GM21515 (cell line): ENCODE measurements around the gene PDIA6.
A peak's percentile ranks its signal among the peaks of the same experiment; 100 is the strongest.
"Not testable (repeated sequence)": the region's sequence is repeated elsewhere in the genome, so short reads cannot be mapped to it uniquely, and the experiment has no call there.

ENCODE experiments used
- ATAC-seq: cut with Tn5 transposase; IDR thresholded peaks from one replicate; pipeline ENCODE4 v1.9.1; 2021; ENCODE audit not compliant: unreplicated experiment

PDIA6 gene

GRCh38 chr2:10833021-10833420 lies 20.4 kb upstream of the PDIA6 start:
- ATAC-seq = no peak

GRCh38 chr2:10832203-10832936 lies 19.8 kb upstream of the PDIA6 start:
- peak; percentile 79 for ATAC-seq

GRCh38 chr2:10831400-10831985 lies 18.9 kb upstream of the PDIA6 start:
- no peak for ATAC-seq

DNA sequence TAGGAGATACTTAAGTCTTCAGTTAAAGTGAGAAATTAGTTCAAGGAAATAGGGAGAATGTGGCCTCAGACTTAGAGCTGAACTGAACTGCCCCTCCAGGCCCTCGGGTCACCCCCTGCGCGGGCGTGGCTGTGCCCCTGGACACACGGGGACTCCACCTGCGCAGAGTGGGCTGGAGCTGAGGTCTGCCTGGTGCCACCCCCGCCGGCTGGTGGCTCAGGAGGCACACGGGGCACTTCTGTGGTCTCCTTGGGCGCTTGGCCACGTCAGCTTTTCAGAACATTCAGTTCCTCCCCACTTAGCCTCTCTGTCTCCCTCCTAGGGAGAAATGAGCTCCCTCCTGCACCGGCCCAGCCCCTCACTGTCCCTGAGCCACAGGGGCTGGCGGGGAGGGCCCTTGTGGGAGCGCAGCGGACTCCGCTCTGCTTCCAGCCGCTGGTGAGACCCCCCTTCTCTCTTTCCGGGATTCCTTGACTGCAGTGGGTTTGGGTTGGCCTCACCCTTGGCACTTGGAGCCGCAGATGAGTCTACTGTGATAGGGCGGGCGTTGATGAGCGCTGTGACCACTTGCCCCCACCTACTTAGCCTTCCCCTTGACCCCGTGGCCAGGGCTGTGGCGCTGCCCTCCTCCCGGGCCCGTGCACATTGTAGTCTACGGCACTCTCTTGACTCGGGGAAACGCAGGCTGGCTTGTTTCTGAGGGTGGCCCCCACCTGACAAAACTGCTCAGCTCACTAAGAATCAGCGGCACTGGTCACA lies 18.2 kb upstream of the PDIA6 start:
- ATAC-seq = no peak

GRCh38 chr2:10830203-10830602 lies 17.6 kb upstream of the PDIA6 start:
- ATAC-seq = no peak

DNA sequence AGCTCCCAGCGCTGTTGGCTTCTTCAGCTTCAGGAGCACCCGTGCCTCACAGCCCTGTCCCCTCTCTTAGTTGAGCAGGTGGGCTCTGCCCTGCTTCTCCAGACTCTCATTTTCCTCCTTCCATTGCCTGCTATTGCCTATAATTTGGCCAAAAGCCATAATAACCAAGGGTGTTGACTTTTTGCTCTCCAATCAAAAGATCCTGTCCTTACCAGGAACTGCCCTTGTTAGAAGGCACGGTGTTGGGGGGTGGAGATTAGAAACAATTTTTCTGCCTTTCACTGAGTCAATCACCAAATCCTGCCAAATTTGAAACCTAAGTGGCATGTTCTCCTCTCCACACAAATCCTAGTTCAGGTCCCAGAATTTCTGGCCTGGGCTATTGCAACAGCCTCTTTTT lies 16.7 kb upstream of the PDIA6 start:
- ATAC-seq = no peak

GRCh38 chr2:10828346-10828745 lies 15.8 kb upstream of the PDIA6 start:
- ATAC-seq = no peak

DNA sequence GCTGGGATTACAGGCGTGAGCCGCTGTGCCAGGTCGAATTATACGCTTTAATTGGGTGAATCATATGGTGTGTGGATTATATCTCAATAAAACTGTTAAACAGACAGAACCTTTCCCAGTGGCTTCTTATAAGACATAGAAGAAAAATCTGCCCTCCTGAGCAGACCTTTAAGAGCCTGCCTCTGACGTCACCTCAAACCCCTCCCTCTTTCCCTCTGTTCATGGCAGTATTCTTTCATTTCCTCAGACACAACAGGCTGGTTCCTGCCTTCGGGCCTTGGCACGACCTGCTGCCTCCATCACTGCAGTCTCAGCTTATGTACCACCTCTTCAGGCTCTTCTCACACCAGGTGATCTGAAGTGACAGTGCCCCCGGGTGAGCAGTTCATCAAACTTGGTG lies 14.0 kb upstream of the PDIA6 start:
- no peak for ATAC-seq

- ATAC-seq = no peak
These were observed 13.4 kb upstream of the PDIA6 start for GRCh38 chr2:10826026-10826425.

DNA sequence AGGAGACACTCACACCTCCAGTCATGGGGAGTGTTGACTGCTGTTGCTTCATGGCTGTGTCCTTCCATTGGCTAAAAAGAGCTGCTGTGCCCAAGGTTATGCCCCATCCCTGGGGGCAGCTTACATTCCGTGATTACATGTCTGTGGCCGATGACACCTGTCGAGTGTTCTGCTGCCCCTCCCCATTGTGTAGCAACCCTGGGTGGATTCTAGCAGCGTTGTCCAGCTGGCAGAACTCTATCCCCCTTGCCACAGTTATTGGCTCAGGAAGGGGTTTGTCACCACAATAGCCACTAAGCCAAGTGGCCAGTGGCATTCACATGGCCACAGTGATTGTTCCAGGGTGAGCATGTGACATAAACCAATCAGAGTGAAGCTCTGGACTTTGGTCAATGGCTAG lies 11.6 kb upstream of the PDIA6 start:
- ATAC-seq = no peak

GRCh38 chr2:10820978-10821695 lies 8.6 kb upstream of the PDIA6 start:
- no peak for ATAC-seq

DNA sequence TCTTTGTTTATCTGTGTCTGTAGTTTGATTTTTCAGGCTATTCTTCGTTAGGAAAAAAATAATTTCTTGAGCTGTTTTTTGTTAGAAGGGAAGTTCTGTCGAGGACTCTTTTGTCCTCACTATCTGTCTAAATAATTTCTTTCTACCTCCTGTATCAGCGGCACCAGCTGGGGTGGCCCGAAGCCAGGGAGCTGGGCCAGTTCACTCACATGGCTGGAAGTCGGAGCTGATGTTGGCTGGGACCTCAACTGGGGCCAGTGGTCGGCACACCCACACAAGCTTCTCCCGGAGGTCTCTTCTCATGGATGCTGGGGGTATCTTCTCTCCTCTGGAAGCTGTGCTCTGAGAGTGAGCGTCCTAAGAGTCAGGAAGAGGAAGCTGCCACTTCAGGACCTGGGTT lies 8.0 kb upstream of the PDIA6 start:
- no peak for ATAC-seq

DNA sequence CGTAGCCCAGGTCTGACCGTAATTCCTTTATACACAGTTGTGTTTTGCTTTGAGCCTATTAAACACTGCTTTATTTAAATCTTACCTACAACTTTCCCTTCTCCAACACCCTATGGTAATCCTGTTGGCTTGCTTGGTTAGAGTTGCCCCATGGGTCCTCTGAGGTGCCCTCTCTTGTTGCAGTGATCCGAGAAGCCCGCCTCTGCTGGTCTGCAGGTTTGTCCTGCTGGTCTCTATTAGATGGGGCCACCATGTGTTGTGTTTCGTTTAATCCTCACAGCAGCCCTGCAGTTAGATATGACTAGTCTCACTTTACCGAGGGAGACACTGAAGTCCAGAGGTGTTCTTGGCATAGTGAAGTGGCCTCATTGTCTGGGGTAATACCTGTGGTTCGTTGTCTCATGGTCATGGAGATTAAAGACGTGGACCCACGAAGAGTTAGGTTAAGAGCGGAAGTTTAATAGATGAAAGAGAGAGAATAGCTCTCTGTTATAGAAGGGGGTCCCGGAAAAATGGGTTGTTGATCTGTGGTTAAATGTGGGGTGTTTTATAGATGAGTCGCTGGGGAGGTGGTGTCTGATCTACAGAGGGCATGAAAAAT lies 7.2 kb upstream of the PDIA6 start:
- no peak for ATAC-seq

DNA sequence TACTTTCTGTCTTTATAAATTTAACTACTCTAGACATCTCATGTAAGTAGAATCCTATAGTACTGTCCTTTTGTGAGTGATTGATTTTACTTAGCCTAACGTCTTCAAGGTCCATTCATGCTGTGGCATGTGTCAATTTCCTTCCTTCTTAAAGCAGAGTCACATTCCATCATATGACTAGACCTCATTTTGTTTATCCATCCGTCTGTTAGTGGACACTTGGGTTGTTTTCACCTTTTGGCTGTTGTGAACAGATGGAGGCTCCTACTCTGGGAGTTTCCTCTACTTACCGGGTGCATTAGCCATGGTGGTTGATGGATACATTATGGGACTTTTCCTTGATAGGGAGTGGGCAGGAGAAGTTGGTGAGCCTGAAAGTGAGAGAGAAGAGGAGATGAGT lies 6.4 kb upstream of the PDIA6 start:
- ATAC-seq = no peak

DNA sequence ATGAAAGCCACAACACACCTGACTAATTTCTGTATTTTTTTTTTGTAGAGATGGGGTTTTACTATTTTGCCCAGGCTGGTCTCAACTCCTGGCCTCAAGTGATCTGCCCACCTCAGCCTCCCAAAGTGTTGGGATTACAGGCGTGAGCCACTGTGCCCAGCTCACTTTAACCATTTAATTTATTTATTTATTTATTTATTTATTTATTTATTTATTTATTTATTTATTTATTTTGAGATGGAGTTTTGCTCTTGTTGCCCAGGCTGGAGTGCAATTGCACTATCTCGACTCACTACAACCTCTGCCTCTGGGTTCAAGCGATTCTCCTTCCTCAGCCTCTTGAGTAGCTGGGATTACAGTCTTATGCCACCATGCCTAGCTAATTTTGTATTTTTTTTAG lies 5.7 kb upstream of the PDIA6 start:
- not testable (repeated sequence) for ATAC-seq

DNA sequence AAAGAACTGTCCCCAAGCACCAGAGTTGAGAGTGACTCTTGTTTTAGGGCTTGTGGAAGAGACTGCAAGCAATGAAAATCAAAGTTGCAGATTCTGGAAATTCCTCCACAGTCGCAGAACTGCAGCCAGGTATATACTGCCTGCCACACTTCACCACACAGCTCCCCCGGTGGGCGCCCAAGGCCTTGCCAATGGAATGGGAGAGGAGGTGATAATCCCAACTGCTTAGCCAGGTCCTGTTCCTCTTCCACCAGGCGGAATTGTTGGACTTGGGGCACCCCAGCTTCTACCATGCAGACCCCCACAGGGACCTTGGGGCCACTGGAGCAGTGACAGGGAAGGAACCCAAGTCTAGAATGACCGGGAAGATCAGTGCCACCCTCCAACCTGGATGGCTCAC lies 4.8 kb upstream of the PDIA6 start:
- ATAC-seq = no peak

- ATAC-seq = no peak
These were observed 2.2 kb upstream of the PDIA6 start for GRCh38 chr2:10814571-10815331.

DNA sequence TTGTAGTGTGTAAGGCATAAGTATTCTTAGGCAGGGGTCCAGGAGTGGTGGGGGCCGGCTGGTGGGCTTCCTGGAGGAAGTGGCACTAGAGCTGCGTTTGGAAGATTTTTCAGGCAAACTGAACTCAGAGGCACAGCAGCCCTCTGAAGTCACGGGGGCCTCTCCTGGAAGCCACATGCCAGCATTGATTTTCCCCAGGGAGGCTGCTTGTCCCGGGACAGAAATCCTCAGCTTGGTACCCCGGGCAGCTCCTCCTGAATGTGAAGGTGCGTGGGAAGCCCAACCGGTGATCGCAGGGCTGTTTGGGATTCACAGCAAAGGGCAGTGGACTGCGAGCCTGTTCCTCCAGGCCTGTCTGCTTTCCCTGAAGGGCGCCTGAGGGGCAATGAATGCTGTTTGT lies 1.6 kb upstream of the PDIA6 start:
- ATAC-seq = no peak

DNA sequence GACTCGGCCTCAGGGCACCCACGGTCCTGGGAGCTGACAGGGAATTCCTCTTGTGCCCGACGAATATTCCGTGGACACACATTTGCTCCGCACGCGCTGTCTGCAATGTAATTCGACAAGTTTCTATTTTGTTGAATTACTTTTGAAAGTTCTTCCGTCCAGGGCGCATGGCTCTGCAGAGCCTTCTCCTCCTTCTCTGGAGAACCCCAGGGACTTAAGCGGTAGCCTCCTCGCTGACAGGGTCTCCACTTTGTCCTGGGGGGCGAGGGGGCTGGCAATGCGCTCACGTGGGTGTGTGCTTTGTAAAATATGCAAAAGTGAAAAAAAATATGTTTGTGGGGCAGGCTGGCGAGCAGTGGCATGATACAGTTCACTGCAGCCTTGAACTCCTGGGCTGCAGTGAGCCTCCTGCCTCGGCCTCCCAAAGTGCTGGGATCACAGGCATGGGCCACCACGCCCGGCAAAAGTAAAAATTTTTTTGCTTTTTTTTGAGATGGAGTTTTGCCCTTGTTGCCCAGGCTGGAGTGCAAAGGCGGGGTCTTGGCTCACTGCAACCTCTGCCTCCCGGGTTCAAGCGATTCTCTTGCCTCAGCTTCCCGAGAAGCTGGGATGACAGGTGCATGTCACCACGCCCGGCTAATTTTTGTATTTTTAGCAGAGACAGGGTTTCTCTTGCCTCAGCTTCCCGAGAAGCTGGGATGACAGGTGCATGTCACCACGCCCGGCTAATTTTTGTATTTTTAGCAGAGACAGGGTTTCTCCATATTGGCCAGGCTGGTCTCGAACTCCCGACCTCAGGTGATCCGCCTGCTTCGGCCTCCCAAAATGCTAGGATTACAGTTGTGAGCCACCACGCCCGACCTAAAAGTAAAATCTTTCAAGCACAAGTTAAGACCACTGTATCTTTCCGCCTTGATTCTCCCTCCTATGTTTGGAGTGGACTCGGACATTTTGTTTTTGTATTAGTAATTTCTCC lies 866 bp upstream of the PDIA6 start:
- not testable (repeated sequence) for ATAC-seq
